GM19397 (cell line): ENCODE measurements around the gene MAGI1.
"Not testable (repeated sequence)": the region's sequence is repeated elsewhere in the genome, so short reads cannot be mapped to it uniquely, and the experiment has no call there.

ENCODE experiments used
- ATAC-seq: cut with Tn5 transposase; IDR thresholded peaks from one replicate; pipeline ENCODE4 v1.9.1; 2021; ENCODE audit warnings: mild to moderate bottlenecking, moderate library complexity; ENCODE audit not compliant: unreplicated experiment

Gene MAGI1

GRCh38 chr3:65880350-65880749 lies 158.4 kb downstream of the MAGI1 start:
- no peak for ATAC-seq

GRCh38 chr3:65879372-65879771 lies 159.3 kb downstream of the MAGI1 start:
- ATAC-seq: no peak

GRCh38 chr3:65878831-65879230 lies 159.9 kb downstream of the MAGI1 start:
- ATAC-seq: no peak

- ATAC-seq: no peak
Observed at GRCh38 chr3:65877160-65877559, 161.6 kb downstream of the MAGI1 start.

- no peak for ATAC-seq
Observed at GRCh38 chr3:65876028-65876420, 162.7 kb downstream of the MAGI1 start.

GRCh38 chr3:65875393-65876027 lies 163.2 kb downstream of the MAGI1 start:
- ATAC-seq: no peak

GRCh38 chr3:65873869-65874268 lies 164.8 kb downstream of the MAGI1 start:
- ATAC-seq: no peak

GRCh38 chr3:65873028-65873427 lies 165.7 kb downstream of the MAGI1 start:
- no peak for ATAC-seq

GRCh38 chr3:65871305-65872141 lies 167.2 kb downstream of the MAGI1 start:
- no peak for ATAC-seq

- ATAC-seq: no peak
Observed at GRCh38 chr3:65869798-65870197, 168.9 kb downstream of the MAGI1 start.

- no peak for ATAC-seq
Observed at GRCh38 chr3:65867463-65868210, 171.1 kb downstream of the MAGI1 start.

- ATAC-seq: no peak
Observed at GRCh38 chr3:65864357-65864904, 174.3 kb downstream of the MAGI1 start.

GRCh38 chr3:65861718-65862117 lies 177.0 kb downstream of the MAGI1 start:
- ATAC-seq: no peak

GRCh38 chr3:65859612-65860011 lies 179.1 kb downstream of the MAGI1 start:
- ATAC-seq: not testable (repeated sequence)

GRCh38 chr3:65858749-65859148 lies 180.0 kb downstream of the MAGI1 start:
- no peak for ATAC-seq

- no peak for ATAC-seq
Observed at GRCh38 chr3:65857327-65857726, 181.4 kb downstream of the MAGI1 start.

GRCh38 chr3:65856907-65857306 lies 181.8 kb downstream of the MAGI1 start:
- ATAC-seq: no peak

- ATAC-seq: no peak
Observed at GRCh38 chr3:65855370-65856100, 183.2 kb downstream of the MAGI1 start.

GRCh38 chr3:65854606-65855304 lies 184.0 kb downstream of the MAGI1 start:
- ATAC-seq: no peak

GRCh38 chr3:65851827-65852226 lies 186.9 kb downstream of the MAGI1 start:
- ATAC-seq: no peak
